ENCODE data around the gene SLC24A3. TPM values are rescaled to one million over a fixed set of nuclear protein-coding genes. Genes with fewer than 3 reads are reported as not detected.

Gene SLC24A3
- total and polyA plus RNA-seq, 4 donors = 1.9 to 8.4 (median 5.8) TPM

- no peaks in the 10 kb centered on the region for H3K27me3 ChIP-seq (ENCODE audit: control insufficient read depth in 3 of 3, insufficient read depth in 3 of 3, low read length in 2 of 3)
- ATAC-seq (ENCODE audit: insufficient read depth, low FRiP score) (peak; percentile 55), DNase-seq (peak; percentile 93 to 99 (median 99))
- no peaks in the 10 kb centered on the region for H3K36me3 ChIP-seq (ENCODE audit: control insufficient read depth in 4 of 4, insufficient read depth in 4 of 4, low read length in 4 of 4)
- H3K9ac ChIP-seq (ENCODE audit: insufficient read depth in 1 of 2, low read length in 2 of 2) = peak overlapping the region in 1 of 2 donors; percentile 90
- H3K4me3 ChIP-seq = no peak overlapping the region
- no peak for TF ChIP-seq CTCF (IDR thresholded peaks at IDR 0.05; ENCODE audit: control extremely low read depth, extremely low read depth)
- peak overlapping the region in 1 of 2 donors; percentile 72 for H3K27ac ChIP-seq (ENCODE audit: low read depth in 1 of 2, low read length in 1 of 2)
- peaks cover 0 to 34% (median 13%) of the 10 kb centered on the region in 5 donors for H3K4me1 ChIP-seq (ENCODE audit: control insufficient read depth in 5 of 5, insufficient read depth in 5 of 5, low read length in 5 of 5)
- 22 to 50% methylated on average over 7 of the region's 7 CpGs for WGBS, 2 donors
- no peaks in the 10 kb centered on the region for H3K9me3 ChIP-seq (ENCODE audit: control insufficient read depth in 4 of 4, insufficient read depth in 3 of 4, low read length in 3 of 4)
Measured at GRCh38 chr20:19275630-19276071, 63.2 kb downstream of the SLC24A3 start.

- H3K27ac ChIP-seq (ENCODE audit: low read depth in 1 of 2, low read length in 1 of 2) = no peak overlapping the region
- 43 to 73% methylated on average over 1 of the region's 1 CpG for WGBS, 2 donors
Measured at GRCh38 chr20:19277381-19277780, 64.9 kb downstream of the SLC24A3 start.

GRCh38 chr20:19283490-19284025 lies 71.1 kb downstream of the SLC24A3 start:
- Histone ChIP-seq H3K9me3 (ENCODE audit: control insufficient read depth in 4 of 4, insufficient read depth in 3 of 4, low read length in 3 of 4) (peaks cover 0 to 2% (median 0%) of the 10 kb centered on the region in 4 donors), H3K4me3 (no peak overlapping the region), H3K27ac (ENCODE audit: low read depth in 1 of 2, low read length in 1 of 2) (no peak overlapping the region), H3K4me1 (ENCODE audit: control insufficient read depth in 5 of 5, insufficient read depth in 5 of 5, low read length in 5 of 5) (peaks cover 0 to 4% (median 1%) of the 10 kb centered on the region in 5 donors), H3K27me3 (ENCODE audit: control insufficient read depth in 3 of 3, insufficient read depth in 3 of 3, low read length in 2 of 3) (no peaks in the 10 kb centered on the region), H3K36me3 (ENCODE audit: control insufficient read depth in 4 of 4, insufficient read depth in 4 of 4, low read length in 4 of 4) (peaks cover 0 to 5% (median 0%) of the 10 kb centered on the region in 4 donors), H3K9ac (ENCODE audit: insufficient read depth in 1 of 2, low read length in 2 of 2) (no peak overlapping the region)
- DNase-seq (no peak), ATAC-seq (ENCODE audit: insufficient read depth, low FRiP score) (no peak)
- TF ChIP-seq CTCF (IDR thresholded peaks at IDR 0.05; ENCODE audit: control extremely low read depth, extremely low read depth) = no peak
- WGBS, 2 donors = 85 to 95% methylated on average over 6 of the region's 6 CpGs

More at GRCh38 chr20:19277381-19277780, 64.9 kb downstream of the SLC24A3 start:
- DNase-seq (peak in 2 of 3 donors; percentile 12 to 38), ATAC-seq (ENCODE audit: insufficient read depth, low FRiP score) (no peak)
- peaks cover 0 to 34% (median 13%) of the 10 kb centered on the region in 5 donors for H3K4me1 ChIP-seq (ENCODE audit: control insufficient read depth in 5 of 5, insufficient read depth in 5 of 5, low read length in 5 of 5)
- no peak overlapping the region for H3K4me3 ChIP-seq
- no peak overlapping the region for H3K9ac ChIP-seq (ENCODE audit: insufficient read depth in 1 of 2, low read length in 2 of 2)
- H3K9me3 ChIP-seq (ENCODE audit: control insufficient read depth in 4 of 4, insufficient read depth in 3 of 4, low read length in 3 of 4) = no peaks in the 10 kb centered on the region
- no peak for TF ChIP-seq CTCF (IDR thresholded peaks at IDR 0.05; ENCODE audit: control extremely low read depth, extremely low read depth)
- H3K27me3 ChIP-seq (ENCODE audit: control insufficient read depth in 3 of 3, insufficient read depth in 3 of 3, low read length in 2 of 3) = no peaks in the 10 kb centered on the region
- H3K36me3 ChIP-seq (ENCODE audit: control insufficient read depth in 4 of 4, insufficient read depth in 4 of 4, low read length in 4 of 4) = peaks cover 0 to 5% (median 0%) of the 10 kb centered on the region in 4 donors

Measured in lung (tissue), 12 donors.